Duodenal mucosa (tissue), 2 donors: Measurements from ENCODE around the gene CNTNAP1.
"Not testable (repeated sequence)": the region's sequence is repeated elsewhere in the genome, so short reads cannot be mapped to it uniquely, and the experiment has no call there.

Experiments
- H3K27ac ChIP-seq: one replicate; pipeline ENCODE4 v1.7.0; 2013; ENCODE audit warnings: low read depth, low read length
- H3K27me3 ChIP-seq, 2 donors: one replicate each; pipeline ENCODE4 v1.7.0; 2013; ENCODE audit warnings: low read length in 2 of 2, control low read depth in 1 of 2; ENCODE audit not compliant: insufficient read depth in 2 of 2, control insufficient read depth in 1 of 2
- H3K36me3 ChIP-seq, 2 donors: one replicate each; pipeline ENCODE4 v1.7.0; 2013; ENCODE audit warnings: low read length in 2 of 2, control low read depth in 1 of 2; ENCODE audit not compliant: insufficient read depth in 2 of 2, control insufficient read depth in 1 of 2
- H3K4me1 ChIP-seq, 2 donors: one replicate each; pipeline ENCODE4 v1.7.0; 2013; ENCODE audit warnings: low read length in 2 of 2, control low read depth in 1 of 2; ENCODE audit not compliant: insufficient read depth in 2 of 2, control insufficient read depth in 1 of 2
- H3K4me3 ChIP-seq, 2 donors: one replicate each; pipeline ENCODE4 v1.7.0; 2013; ENCODE audit warnings: low read length in 2 of 2, low read depth in 1 of 2
- H3K9ac ChIP-seq, 2 donors: one replicate each; pipeline ENCODE4 v1.7.0; 2013; ENCODE audit warnings: low read length in 2 of 2, low read depth in 1 of 2
- H3K9me3 ChIP-seq, 2 donors: one replicate each; pipeline ENCODE4 v1.7.0; 2013; ENCODE audit warnings: low read length in 2 of 2, control low read depth in 1 of 2; ENCODE audit not compliant: control insufficient read depth in 1 of 2

The CNTNAP1 gene

DNA sequence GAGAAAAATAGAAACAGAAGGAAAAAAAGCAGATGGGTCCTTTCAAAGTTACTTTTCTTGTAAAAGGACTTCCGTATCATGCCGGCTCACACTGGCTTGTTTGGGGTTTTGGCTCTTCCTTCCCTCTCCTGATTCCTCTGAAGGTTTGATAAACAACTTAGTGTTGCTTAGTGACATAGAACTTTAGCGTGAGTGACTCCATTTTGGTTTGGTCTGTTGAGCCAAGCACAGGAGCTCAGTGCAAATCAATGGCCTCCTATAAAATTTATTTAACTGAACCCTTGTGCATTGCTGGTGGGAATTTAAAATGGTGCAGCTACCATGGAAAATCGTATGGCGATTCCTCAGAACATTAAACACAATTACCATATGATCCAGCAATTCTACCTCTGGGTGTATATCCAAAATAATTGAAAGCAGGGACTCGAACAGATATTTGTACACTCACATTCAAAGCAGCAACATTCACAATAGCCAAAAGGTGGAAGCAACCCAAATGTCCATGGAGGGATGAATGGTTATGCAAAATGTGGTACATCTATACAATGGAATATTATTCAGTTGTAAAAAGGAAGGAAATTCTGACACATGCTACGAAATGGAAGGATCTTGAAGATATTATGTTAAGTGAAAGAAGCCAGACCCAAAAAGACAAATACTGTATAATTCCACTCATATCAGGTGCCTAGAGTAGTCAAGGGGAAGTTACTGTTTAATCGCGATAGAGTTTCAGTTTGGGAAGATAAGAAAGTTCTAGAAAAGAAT lies 24.3 kb upstream of the CNTNAP1 start:
- Histone ChIP-seq H3K4me3 (no peak overlapping the region), H3K27me3 (peaks cover 0 to 5% of the 10 kb centered on the region in 2 donors), H3K36me3 (no peaks in the 10 kb centered on the region), H3K9me3 (no peaks in the 10 kb centered on the region), H3K9ac (no peak overlapping the region), H3K4me1 (peaks cover 10 to 29% of the 10 kb centered on the region in 2 donors), H3K27ac (no peak overlapping the region)

DNA sequence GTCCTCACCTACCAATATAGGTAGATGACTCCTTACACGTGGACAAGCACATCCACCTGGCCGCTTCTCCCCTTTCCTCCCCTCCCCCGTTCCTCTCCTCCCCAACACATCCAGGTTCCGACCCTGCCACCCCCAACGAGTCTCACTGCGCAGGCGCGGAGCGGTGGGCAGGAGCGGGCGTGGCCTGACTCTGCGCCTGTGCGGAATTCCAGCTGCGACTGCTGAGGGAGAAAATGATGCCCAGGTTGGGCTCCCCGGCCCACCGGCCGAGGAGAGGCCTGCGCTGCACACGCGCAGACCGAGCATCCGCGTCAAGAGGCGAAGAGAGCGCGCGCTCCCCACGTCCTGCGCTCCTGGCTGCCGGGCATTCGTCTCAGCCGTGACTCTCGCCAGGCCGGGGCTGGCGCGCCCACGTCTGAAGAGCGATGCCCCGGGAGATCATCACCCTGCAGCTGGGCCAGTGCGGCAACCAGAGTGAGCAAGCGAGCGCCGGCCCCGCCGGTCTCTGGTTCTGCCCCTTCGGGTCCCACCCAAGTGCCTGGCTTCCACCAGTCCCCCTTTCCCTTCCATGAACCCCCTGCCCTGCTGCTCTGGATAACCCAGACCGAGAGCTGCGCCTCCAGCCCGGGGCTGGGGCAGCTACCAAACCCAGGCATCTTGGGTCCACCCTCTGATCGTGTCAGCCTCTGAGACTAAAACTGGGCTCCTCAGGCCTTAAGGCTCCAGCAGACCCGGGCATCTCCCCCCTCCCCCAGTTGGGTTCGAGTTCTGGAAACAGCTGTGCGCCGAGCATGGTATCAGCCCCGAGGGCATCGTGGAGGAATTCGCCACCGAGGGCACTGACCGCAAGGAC lies 23.0 kb upstream of the CNTNAP1 start, which contains the start of gene TUBG2:
TSS of gene TUBG2 (plus strand) at position 206 of the 853 bp plus-strand sequence. CDS start at position 426, 220 bp downstream.
- Histone ChIP-seq H3K9ac (peak within 1 kb of the TSS; percentile 60 to 61), H3K4me1 (peaks cover 10 to 23% of the 10 kb centered on the region in 2 donors), H3K27me3 (no peaks in the 10 kb centered on the region), H3K9me3 (no peaks in the 10 kb centered on the region), H3K36me3 (no peaks in the 10 kb centered on the region), H3K4me3 (peak within 1 kb of the TSS; percentile 74 to 78), H3K27ac (no peak within 1 kb of the TSS)

DNA sequence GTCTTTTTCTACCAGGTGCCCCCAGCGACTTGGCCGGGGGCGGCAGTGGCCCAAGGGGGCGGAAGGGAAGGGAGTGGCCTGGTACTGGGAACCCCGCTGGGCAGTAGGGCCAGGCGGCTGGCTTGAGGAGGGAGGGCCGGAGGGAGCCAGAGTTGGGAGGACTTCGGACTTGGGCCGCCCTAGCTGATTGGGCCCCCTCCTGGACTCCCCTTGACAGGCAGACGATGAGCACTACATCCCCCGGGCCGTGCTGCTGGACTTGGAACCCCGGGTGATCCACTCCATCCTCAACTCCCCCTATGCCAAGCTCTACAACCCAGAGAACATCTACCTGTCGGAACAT lies 22.4 kb upstream of the CNTNAP1 start:
- H3K9ac ChIP-seq: peak overlapping the region in 1 of 2 donors; percentile 60
- not testable (repeated sequence) for H3K36me3 ChIP-seq, H3K27me3 ChIP-seq, H3K27ac ChIP-seq, H3K9me3 ChIP-seq
- peak overlapping the region in 1 of 2 donors; percentile 74 for H3K4me3 ChIP-seq
- peaks cover 10 to 23% of the 10 kb centered on the region in 2 donors for H3K4me1 ChIP-seq

DNA sequence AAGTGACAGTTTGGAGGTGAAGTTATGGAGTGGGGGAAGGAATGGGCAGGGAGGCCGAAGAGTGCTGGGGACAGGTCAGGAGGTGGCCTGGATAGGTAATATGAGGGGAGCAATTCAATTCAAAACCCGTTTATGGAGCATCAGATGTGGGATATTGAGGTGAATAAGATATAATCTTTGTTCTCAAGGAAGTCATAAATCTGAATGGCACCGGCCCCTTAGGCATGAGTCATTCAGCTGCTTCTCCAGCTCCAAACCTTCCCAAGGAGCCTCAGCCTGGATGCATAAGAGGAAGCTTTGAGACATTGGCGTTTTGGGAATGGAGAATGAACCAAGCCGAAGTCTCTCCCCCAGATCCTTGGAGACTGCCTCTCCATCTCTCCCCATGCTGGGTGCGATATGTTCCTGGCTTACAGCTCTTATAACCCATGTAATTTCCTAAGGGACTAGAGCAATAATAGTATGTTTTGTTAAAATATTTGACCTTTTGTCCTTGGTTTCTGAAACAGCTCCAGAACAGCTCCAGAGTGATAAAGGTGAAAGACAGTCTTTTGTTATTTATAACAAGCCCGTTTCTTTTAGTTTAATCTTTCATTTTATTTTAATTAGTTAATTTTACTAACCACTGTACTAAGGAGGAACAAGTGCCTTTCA lies 21.5 kb upstream of the CNTNAP1 start:
- H3K36me3 ChIP-seq: peaks cover 0 to 4% of the 10 kb centered on the region in 2 donors
- peaks cover 10 to 19% of the 10 kb centered on the region in 2 donors for H3K4me1 ChIP-seq
- H3K9ac ChIP-seq: no peak overlapping the region
- no peaks in the 10 kb centered on the region for H3K27me3 ChIP-seq
- H3K9me3 ChIP-seq: no peaks in the 10 kb centered on the region
- no peak overlapping the region for H3K4me3 ChIP-seq
- H3K27ac ChIP-seq: no peak overlapping the region

DNA sequence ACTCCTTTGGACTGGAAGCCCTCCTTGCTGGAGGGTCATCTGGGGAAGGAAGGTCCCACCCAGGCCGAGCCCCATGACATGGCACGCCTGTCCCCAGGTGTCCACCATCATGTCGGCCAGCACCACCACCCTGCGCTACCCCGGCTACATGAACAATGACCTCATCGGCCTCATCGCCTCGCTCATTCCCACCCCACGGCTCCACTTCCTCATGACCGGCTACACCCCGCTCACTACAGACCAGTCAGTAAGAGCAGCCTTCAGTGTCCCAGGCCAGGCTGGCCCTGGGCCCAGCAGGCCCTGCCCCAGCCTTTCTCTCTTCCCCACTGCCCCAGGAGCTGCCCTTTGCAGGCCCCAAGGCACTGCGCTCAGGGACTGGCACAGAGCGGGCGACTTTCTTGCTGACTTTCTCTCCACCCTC lies 16.7 kb upstream of the CNTNAP1 start:
- peaks cover 17 to 18% of the 10 kb centered on the region in 2 donors for H3K36me3 ChIP-seq
- no peak overlapping the region for H3K4me3 ChIP-seq
- H3K27ac ChIP-seq: no peak overlapping the region
- H3K9me3 ChIP-seq: no peaks in the 10 kb centered on the region
- H3K4me1 ChIP-seq: peaks cover 12 to 18% of the 10 kb centered on the region in 2 donors
- no peak overlapping the region for H3K9ac ChIP-seq
- H3K27me3 ChIP-seq: no peaks in the 10 kb centered on the region

DNA sequence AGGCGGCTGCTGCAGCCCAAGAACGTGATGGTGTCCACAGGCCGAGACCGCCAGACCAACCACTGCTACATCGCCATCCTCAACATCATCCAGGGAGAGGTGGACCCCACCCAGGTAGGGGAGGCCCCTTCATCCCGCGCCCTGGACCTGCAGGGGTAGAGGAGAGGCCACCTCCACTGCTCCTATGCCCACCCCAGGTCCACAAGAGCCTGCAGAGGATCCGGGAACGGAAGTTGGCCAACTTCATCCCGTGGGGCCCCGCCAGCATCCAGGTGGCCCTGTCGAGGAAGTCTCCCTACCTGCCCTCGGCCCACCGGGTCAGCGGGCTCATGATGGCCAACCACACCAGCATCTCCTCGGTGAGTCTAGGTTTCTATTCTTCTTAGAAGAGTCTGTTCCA lies 16.2 kb upstream of the CNTNAP1 start:
- peaks cover 17 to 22% of the 10 kb centered on the region in 2 donors for H3K36me3 ChIP-seq
- H3K9me3 ChIP-seq, H3K9ac ChIP-seq, H3K4me3 ChIP-seq, H3K27me3 ChIP-seq, H3K27ac ChIP-seq: not testable (repeated sequence)
- peaks cover 9 to 14% of the 10 kb centered on the region in 2 donors for H3K4me1 ChIP-seq

DNA sequence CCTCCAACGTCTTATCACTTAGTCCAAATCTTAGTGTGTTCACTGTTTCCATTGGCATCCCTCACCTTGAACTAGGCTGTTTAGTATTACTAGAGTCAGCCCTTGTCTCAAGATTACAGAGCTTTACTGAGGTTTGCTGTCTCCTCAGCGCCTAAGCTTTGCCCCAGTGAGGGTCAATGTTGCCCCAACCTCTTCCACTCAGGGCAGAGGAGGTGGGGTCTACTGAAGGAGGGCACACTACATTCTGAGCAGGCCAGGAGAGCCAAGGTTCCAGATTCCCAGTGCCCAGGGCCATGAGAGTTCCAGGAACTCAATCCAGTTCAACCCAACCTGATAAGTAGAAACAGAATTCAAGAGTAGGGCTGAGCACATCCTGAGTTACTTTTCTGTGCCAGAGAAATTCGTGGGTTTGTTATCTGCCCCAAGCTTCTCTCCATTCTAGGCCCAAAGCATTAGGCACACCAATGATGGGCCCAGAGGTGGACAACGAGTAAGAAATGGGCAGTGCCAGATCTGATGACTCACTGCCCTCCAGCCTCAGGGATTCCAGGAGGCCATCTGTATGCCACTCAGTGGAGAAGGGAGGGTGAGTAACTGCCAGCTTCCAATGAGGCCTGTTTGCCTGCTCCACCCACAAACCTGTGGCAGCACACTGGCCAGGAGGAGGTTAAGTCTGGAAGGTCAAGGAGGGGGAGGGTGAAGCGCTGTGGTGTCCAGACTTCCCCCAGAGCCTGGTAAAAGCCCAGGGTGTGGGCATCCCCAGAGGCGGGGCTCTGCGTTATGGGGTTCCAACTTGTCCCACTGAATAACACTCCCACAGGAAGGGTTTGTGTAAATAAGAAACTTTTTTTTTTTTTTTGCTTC lies 15.0 kb upstream of the CNTNAP1 start:
- peaks cover 9 to 14% of the 10 kb centered on the region in 2 donors for H3K4me1 ChIP-seq

DNA sequence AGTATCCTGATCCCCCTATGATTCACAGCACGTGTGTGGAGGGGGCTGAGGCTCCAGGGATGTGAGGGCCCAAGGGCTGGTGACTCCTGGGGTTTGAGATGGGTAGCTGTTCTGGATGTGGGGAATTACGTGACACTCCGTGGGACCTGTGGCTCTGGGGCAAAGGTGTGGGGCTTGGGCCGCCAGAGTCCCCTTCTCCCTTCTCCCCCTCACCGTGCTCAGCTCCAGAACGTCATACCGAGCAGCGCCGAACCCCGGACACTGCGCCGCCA lies 12.7 kb upstream of the CNTNAP1 start:
- H3K4me3 ChIP-seq: peak overlapping the region in 1 of 2 donors; percentile 28
- H3K9me3 ChIP-seq: no peaks in the 10 kb centered on the region
- H3K36me3 ChIP-seq: peaks cover 17 to 35% of the 10 kb centered on the region in 2 donors
- peaks cover 16 to 25% of the 10 kb centered on the region in 2 donors for H3K4me1 ChIP-seq
- H3K27me3 ChIP-seq: no peaks in the 10 kb centered on the region
- H3K9ac ChIP-seq: no peak overlapping the region
- H3K27ac ChIP-seq: no peak overlapping the region

More for the DNA sequence above, 15.0 kb upstream of the CNTNAP1 start:
- Histone ChIP-seq H3K4me3 (no peak overlapping the region), H3K27me3 (no peaks in the 10 kb centered on the region), H3K9me3 (no peaks in the 10 kb centered on the region), H3K27ac (peak overlapping the region; percentile 38), H3K9ac (peak overlapping the region in 1 of 2 donors; percentile 12), H3K36me3 (peaks cover 17 to 33% of the 10 kb centered on the region in 2 donors)

DNA sequence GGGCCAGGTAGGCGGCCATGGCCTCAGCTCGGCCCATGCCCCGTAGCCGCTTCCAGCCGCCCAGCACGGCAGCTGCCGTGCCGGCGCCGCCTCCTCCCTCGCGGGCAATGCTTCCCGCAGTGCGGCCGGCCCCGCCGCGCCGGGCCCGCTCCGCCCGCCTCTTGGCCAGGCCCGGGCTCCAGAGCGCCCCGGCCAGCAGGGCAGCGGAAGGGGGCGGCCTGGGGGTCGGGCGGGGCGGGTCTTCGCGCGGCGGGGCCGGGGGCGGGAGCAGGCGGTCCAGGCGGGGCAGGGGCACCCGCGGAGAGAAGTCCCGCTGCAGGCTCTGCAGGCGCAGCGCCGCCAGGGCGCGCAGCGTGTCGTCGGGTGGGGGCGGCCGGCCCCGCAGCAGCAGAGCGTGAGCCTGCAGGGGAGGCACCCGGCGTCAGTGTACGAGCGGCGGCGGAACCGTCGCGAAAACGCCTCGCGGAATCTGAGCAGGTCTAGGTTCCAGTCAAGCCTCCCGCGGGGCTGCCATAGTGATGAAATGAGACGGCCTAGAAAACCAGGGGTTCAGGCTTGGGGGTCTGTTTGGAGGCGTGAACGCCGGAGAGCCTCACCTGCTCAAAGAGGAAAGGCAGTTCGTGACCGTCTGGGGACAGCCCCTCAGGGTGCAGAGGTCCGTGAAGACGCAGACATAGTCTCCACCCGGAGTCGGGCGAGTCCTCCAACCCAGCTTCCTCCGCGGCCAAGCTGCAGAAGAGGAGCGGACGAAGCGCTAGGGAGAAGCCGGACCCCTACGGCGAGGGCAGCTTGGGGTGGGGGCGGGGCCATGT lies 12.1 kb upstream of the CNTNAP1 start:
- H3K9me3 ChIP-seq: no peaks in the 10 kb centered on the region
- peak overlapping the region; percentile 29 to 50 for H3K4me3 ChIP-seq
- no peak overlapping the region for H3K9ac ChIP-seq
- peaks cover 17 to 35% of the 10 kb centered on the region in 2 donors for H3K36me3 ChIP-seq
- H3K4me1 ChIP-seq: peaks cover 21 to 31% of the 10 kb centered on the region in 2 donors
- no peak overlapping the region for H3K27ac ChIP-seq
- H3K27me3 ChIP-seq: no peaks in the 10 kb centered on the region
